Measurements from ENCODE around the gene SP2.

GRCh38 chr17:47952171-47953021 is 56.4 kb downstream of the SP2 start:
- TF ChIP-seq POLR2A (IDR thresholded peaks at IDR 0.05): peak in 1 of 2 donors; percentile 29
- no peak for TF ChIP-seq CTCF (IDR thresholded peaks at IDR 0.05)

All from thyroid gland (tissue), 4 donors.